HG03460 (cell line): Measurements from ENCODE around the gene CHRNE.
A peak's percentile ranks its signal among the peaks of the same experiment; 100 is the strongest.

Source experiments
- ATAC-seq: cut with Tn5 transposase; IDR thresholded peaks from one replicate; pipeline ENCODE4 v1.9.1; 2021; ENCODE audit not compliant: unreplicated experiment

CHRNE gene

GRCh38 chr17:4903051-4903818 lies at the start of gene CHRNE:
Gene CHRNE, minus strand, starts transcription at chr17:4903098. Its CDS starts 35 bp downstream, at chr17:4903063.
- ATAC-seq: no peak

GRCh38 chr17:4951486-4951885 lies 48.6 kb upstream of the CHRNE start:
- no peak for ATAC-seq

GRCh38 chr17:4950746-4951204 lies 47.9 kb upstream of the CHRNE start, which contains the start of gene ENO3:
Gene ENO3, plus strand, starts transcription at chr17:4951119. Its CDS starts 711 bp downstream, at chr17:4951830.
- no peak for ATAC-seq

- peak; percentile 9 for ATAC-seq
Observed at GRCh38 chr17:4950075-4950745, 47.3 kb upstream of the CHRNE start.

GRCh38 chr17:4949321-4950074 lies 46.6 kb upstream of the CHRNE start:
- ATAC-seq: peak; percentile 28

- peak; percentile 29 for ATAC-seq
Observed at GRCh38 chr17:4948931-4949320, 46.0 kb upstream of the CHRNE start.

- peak; percentile 17 for ATAC-seq
Observed at GRCh38 chr17:4948166-4948930, 45.5 kb upstream of the CHRNE start, which contains the start of gene PFN1. Gene PFN1, minus strand, starts transcription at chr17:4948530. Its CDS starts 136 bp downstream, at chr17:4948394.

- ATAC-seq: no peak
Observed at GRCh38 chr17:4947411-4948165, 44.7 kb upstream of the CHRNE start.

- no peak for ATAC-seq
Observed at GRCh38 chr17:4947010-4947410, 44.1 kb upstream of the CHRNE start.

GRCh38 chr17:4946312-4946976 lies 43.5 kb upstream of the CHRNE start:
- ATAC-seq: no peak

GRCh38 chr17:4945944-4946280 lies 43.0 kb upstream of the CHRNE start:
- ATAC-seq: no peak

GRCh38 chr17:4945176-4945943 lies 42.5 kb upstream of the CHRNE start:
- peak; percentile 18 for ATAC-seq

GRCh38 chr17:4944554-4945175 lies 41.8 kb upstream of the CHRNE start:
- ATAC-seq: no peak

GRCh38 chr17:4944163-4944553 lies 41.3 kb upstream of the CHRNE start:
- no peak for ATAC-seq

GRCh38 chr17:4942760-4943508 lies 40.0 kb upstream of the CHRNE start:
- ATAC-seq: no peak

- ATAC-seq: no peak
Observed at GRCh38 chr17:4941319-4941610, 38.4 kb upstream of the CHRNE start.

GRCh38 chr17:4940555-4941318 lies 37.8 kb upstream of the CHRNE start:
- ATAC-seq: no peak
